Neural progenitor cell (in vitro differentiated cells): ENCODE results near the gene BRD3. TPM values are rescaled to one million over a fixed set of nuclear protein-coding genes. Genes with fewer than 3 reads are reported as not detected.

Experiments
- DNase-seq: peaks from one replicate; pipeline ENCODE4 v3.0.0-alpha.2; 2016; ENCODE audit warnings: low spot score
- H2AFZ ChIP-seq: fragments of 200-600 bp; sonication (generic); replicated peaks from 2 replicates; pipeline ENCODE4 v1.6.1; 2016; ENCODE audit warnings: antibody characterized with exemption
- H3F3A ChIP-seq: fragments of 200-600 bp; sonication (generic); 2 replicates; pipeline ENCODE4 v1.6.1; 2016; ENCODE audit warnings: antibody characterized with exemption, low read depth
- H3K27ac ChIP-seq: fragments of 200-600 bp; sonication (generic); 2 replicates; pipeline ENCODE4 v1.5.1; 2016; ENCODE audit warnings: mild to moderate bottlenecking
- H3K27me3 ChIP-seq: fragments of 200-600 bp; sonication (generic); 2 replicates; pipeline ENCODE4 v1.6.1; 2016; ENCODE audit warnings: mild to moderate bottlenecking, moderate library complexity
- H3K36me3 ChIP-seq: fragments of 200-600 bp; sonication (generic); 2 replicates; pipeline ENCODE4 v1.5.1; 2016
- H3K4me1 ChIP-seq: fragments of 200-600 bp; sonication (generic); 2 replicates; pipeline ENCODE4 v1.6.1; 2016; ENCODE audit warnings: mixed run types
- H3K4me2 ChIP-seq: fragments of 200-600 bp; sonication (generic); 2 replicates; pipeline ENCODE4 v1.6.1; 2016
- H3K4me3 ChIP-seq: fragments of 200-600 bp; sonication (generic); 2 replicates; pipeline ENCODE4 v1.5.1; 2016
- H3K79me2 ChIP-seq: fragments of 200-600 bp; sonication (generic); 2 replicates; pipeline ENCODE4 v1.6.1; 2016; ENCODE audit warnings: low read depth
- H3K9ac ChIP-seq: fragments of 200-600 bp; sonication (generic); 2 replicates; pipeline ENCODE4 v1.6.1; 2016
- H3K9me3 ChIP-seq: fragments of 200-600 bp; sonication (generic); 2 replicates; pipeline ENCODE4 v1.5.1; 2016; ENCODE audit warnings: low read depth
- H4K20me1 ChIP-seq: fragments of 200-600 bp; sonication (generic); 2 replicates; pipeline ENCODE4 v1.6.1; 2016; ENCODE audit warnings: low read depth
- H3K27ac Mint-ChIP-seq: 3 replicates; pipeline ENCODE4 v1.8.0; 2021; ENCODE audit warnings: mixed read lengths
- H3K27me3 Mint-ChIP-seq: 2 replicates; pipeline ENCODE4 v1.8.0; 2022; ENCODE audit warnings: low read depth, mild to moderate bottlenecking, inconsistent platforms, moderate library complexity, mixed read lengths; ENCODE audit not compliant: insufficient read depth
- H3K36me3 Mint-ChIP-seq: 3 replicates; pipeline ENCODE4 v1.8.0; 2021; ENCODE audit warnings: mixed read lengths
- H3K4me1 Mint-ChIP-seq: 3 replicates; pipeline ENCODE4 v1.8.0; 2021; ENCODE audit warnings: mixed read lengths
- H3K4me3 Mint-ChIP-seq: 3 replicates; pipeline ENCODE4 v1.8.0; 2021; ENCODE audit warnings: mild to moderate bottlenecking, moderate library complexity, mixed read lengths
- H3K9me3 Mint-ChIP-seq: 3 replicates; pipeline ENCODE4 v1.8.0; 2020; ENCODE audit warnings: mixed read lengths
- EZH2 ChIP-seq: fragments of 200-600 bp; sonication (generic); IDR thresholded peaks from 2 replicates; pipeline ENCODE4 v1.6.1; 2017; ENCODE audit warnings: antibody characterized with exemption, mild to moderate bottlenecking, moderate library complexity
- EZH2phosphoT487 ChIP-seq: fragments of 200-600 bp; sonication (generic); IDR thresholded peaks from 2 replicates; pipeline ENCODE4 v1.6.1; 2017; ENCODE audit warnings: antibody characterized with exemption
- total RNA-seq: library from RNA; depleted of rRNA; stranded (reverse); fragments of >200 nt; gene quantifications from 2 replicates; pipeline ENCODE4 v1.2.3, GENCODE V29; 2015; ENCODE audit warnings: low replicate concordance
- TF ChIP-seq, protein P1 (sequence below): fragments of 200-600 bp; sonication (generic); IDR thresholded peaks from 2 replicates; pipeline ENCODE4 v1.5.1; 2017; ENCODE audit warnings: antibody characterized with exemption, mild to moderate bottlenecking

BRD3 gene
- total RNA-seq, 1 donor from 2014 or later: 14.8 TPM

DNA sequence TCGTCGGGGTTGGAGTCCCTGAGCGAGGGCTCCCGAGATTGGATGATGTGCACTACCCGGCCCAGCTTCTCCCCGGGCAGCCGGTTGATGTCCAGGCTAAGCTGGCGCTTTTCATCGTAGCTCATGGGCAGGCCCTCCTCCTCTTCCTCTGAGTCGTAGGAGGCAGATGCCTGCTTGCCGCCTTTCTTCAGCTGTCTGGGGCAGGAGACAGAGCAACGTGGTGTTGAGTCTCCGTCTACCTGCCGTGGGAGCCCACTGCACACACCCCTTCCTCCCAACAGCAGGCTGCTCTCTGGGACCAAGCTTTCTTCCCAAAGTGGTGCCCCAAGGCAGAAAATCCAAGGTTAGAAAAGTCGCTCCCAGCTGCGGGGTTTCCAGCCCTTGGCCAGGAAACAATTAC lies 31.7 kb downstream of the BRD3 start:
- Histone ChIP-seq H3K27ac (no peak overlapping the region), H3K36me3 (peaks cover 10% of the 10 kb centered on the region), H3K9me3 (no peaks in the 10 kb centered on the region), H3K4me3 (no peak overlapping the region), H2AFZ (no peak overlapping the region), H3K4me2 (no peak overlapping the region), H3K4me1 (no peaks in the 10 kb centered on the region), H3K79me2 (no peaks in the 10 kb centered on the region), H4K20me1 (peaks cover 9% of the 10 kb centered on the region), H3K9ac (no peak overlapping the region), H3F3A (peaks cover 5% of the 10 kb centered on the region), H3K27me3 (no peaks in the 10 kb centered on the region)
- no peak overlapping the region for H3K27ac Mint-ChIP-seq
- TF ChIP-seq, protein P1, sequence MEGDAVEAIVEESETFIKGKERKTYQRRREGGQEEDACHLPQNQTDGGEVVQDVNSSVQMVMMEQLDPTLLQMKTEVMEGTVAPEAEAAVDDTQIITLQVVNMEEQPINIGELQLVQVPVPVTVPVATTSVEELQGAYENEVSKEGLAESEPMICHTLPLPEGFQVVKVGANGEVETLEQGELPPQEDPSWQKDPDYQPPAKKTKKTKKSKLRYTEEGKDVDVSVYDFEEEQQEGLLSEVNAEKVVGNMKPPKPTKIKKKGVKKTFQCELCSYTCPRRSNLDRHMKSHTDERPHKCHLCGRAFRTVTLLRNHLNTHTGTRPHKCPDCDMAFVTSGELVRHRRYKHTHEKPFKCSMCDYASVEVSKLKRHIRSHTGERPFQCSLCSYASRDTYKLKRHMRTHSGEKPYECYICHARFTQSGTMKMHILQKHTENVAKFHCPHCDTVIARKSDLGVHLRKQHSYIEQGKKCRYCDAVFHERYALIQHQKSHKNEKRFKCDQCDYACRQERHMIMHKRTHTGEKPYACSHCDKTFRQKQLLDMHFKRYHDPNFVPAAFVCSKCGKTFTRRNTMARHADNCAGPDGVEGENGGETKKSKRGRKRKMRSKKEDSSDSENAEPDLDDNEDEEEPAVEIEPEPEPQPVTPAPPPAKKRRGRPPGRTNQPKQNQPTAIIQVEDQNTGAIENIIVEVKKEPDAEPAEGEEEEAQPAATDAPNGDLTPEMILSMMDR: no peak
- TF ChIP-seq EZH2phosphoT487: no peak
- no peak for TF ChIP-seq EZH2
- no peak overlapping the region for H3K4me3 Mint-ChIP-seq
- H3K36me3 Mint-ChIP-seq: peaks cover 42% of the 10 kb centered on the region
- H3K27me3 Mint-ChIP-seq: peaks cover 4% of the 10 kb centered on the region
- H3K4me1 Mint-ChIP-seq: no peaks in the 10 kb centered on the region
- no peak for DNase-seq
- H3K9me3 Mint-ChIP-seq: peaks cover 6% of the 10 kb centered on the region

DNA sequence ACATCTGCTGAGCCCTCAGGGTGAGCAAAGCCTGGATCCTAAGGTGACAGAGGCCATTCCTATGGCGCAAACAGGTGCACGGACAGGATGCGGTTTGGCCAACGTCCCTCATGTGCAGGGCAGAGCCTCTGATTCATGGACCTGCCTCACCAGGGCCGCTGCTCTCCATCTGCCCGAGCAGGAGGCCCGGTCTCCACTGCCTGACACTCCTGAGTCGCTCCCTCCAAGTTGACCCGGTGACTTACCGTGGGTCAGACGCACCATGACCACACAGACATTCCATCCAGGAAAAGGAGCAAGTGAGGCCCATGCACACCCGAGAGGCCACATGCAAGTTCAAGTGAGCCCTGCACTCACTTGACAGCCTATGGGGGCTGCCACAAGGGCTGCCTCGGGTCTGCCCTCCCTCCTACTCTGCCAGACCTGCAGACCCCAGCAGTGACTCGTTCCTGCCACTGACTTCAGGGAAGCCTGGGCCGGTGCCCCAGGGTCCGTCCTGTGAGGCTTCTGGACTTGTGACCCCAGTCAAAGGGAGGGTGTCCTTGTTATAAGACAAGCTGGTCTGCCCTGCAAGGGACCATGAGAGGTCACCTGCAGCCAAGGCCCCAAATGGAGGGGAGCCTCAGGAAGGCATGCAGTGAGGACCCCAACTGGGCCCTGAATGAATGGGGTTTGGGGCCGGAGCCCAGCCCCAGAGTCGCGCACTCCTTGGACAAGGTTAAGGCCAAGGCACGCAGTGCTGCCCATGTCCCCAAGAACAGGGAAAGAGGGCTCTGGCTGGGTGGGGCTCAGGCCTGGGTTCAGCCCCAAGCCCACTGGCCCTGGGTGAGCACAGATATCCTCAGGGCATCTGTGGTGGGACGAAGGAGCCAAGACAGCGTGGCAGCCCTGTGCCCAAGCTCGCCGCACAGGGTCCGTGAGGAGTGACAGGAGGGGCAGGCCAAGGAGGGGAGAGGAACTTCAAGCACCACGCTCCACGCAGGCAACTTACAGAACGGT lies 32.5 kb downstream of the BRD3 start:
- no peaks in the 10 kb centered on the region for H3K9me3 ChIP-seq
- no peak overlapping the region for H3K4me3 ChIP-seq
- no peak overlapping the region for H3K4me2 ChIP-seq
- Mint-ChIP-seq H3K4me3 (no peak overlapping the region), H3K27me3 (peaks cover 2% of the 10 kb centered on the region), H3K36me3 (peaks cover 43% of the 10 kb centered on the region), H3K4me1 (no peaks in the 10 kb centered on the region), H3K9me3 (peaks cover 6% of the 10 kb centered on the region), H3K27ac (no peak overlapping the region)
- H3K36me3 ChIP-seq: peaks cover 10% of the 10 kb centered on the region
- no peaks in the 10 kb centered on the region for H3K79me2 ChIP-seq
- peaks cover 9% of the 10 kb centered on the region for H3F3A ChIP-seq
- no peak overlapping the region for H2AFZ ChIP-seq
- H3K27me3 ChIP-seq: no peaks in the 10 kb centered on the region
- TF ChIP-seq, protein P1: no peak
- TF ChIP-seq EZH2 (no peak), EZH2phosphoT487 (no peak)
- H3K9ac ChIP-seq: no peak overlapping the region
- DNase-seq: no peak
- no peak overlapping the region for H3K27ac ChIP-seq
- peaks cover 17% of the 10 kb centered on the region for H4K20me1 ChIP-seq
- H3K4me1 ChIP-seq: no peaks in the 10 kb centered on the region

DNA sequence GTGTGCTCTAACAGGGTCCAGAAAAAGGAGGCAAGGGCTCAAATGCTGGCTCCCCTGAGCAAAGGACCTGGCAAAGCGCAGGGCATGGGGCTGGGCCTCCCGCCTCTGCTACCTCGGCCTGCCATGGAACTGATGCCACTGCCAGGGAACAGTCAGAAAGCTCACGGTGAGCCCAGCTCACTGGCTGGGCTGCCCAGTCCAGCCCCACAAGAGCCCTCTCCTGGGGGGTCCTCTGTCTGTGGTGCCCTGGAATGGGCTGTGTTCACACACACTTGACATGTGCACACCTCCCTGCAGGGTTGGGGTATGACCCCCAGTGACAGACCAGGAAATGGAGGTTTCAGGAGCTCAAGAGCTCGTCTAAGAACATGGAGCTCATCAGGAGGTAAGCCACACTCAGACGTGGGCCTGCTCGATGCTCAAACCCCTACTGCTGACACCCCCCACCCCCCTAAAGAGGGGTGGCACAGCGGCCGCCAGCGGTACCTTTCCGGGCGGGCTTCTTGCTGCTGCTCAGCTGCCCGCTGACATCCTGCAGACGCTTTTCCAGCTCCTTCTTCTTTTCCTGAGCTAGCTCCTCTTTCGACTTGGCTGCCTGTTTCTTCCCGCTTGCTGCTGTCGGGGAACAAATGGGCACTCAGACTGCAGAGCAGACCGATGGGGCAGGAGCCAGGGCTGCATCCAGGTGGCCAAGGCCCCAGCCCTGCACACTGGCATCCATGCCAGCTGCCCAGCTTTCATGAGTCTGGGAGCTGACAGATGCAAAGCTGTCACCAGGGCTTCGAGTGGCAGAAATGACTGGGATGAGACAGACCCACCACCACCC lies 33.4 kb downstream of the BRD3 start:
- Histone ChIP-seq H2AFZ (no peak overlapping the region), H3K36me3 (peaks cover 10% of the 10 kb centered on the region), H3K9me3 (no peaks in the 10 kb centered on the region), H3K4me2 (no peak overlapping the region), H3K4me1 (no peaks in the 10 kb centered on the region), H3K79me2 (no peaks in the 10 kb centered on the region), H3K27me3 (no peaks in the 10 kb centered on the region), H3K27ac (no peak overlapping the region), H4K20me1 (peaks cover 18% of the 10 kb centered on the region), H3F3A (peaks cover 13% of the 10 kb centered on the region), H3K4me3 (no peak overlapping the region), H3K9ac (no peak overlapping the region)
- Mint-ChIP-seq H3K9me3 (peaks cover 6% of the 10 kb centered on the region), H3K4me1 (no peaks in the 10 kb centered on the region), H3K36me3 (peaks cover 36% of the 10 kb centered on the region), H3K27ac (no peak overlapping the region), H3K27me3 (peaks cover 2% of the 10 kb centered on the region), H3K4me3 (no peak overlapping the region)
- no peak for TF ChIP-seq EZH2phosphoT487
- TF ChIP-seq EZH2: no peak
- TF ChIP-seq, protein P1: no peak
- no peak for DNase-seq
